GM18499 (cell line): Measurements from ENCODE around the gene GLI1.

Source experiments
- ATAC-seq: cut with Tn5 transposase; IDR thresholded peaks from one replicate; pipeline ENCODE4 v1.9.1; 2021; ENCODE audit warnings: moderate number of reproducible peaks; ENCODE audit not compliant: insufficient read depth, unreplicated experiment

The GLI1 gene

GRCh38 chr12:57473886-57474285 is 14.3 kb downstream of the GLI1 start:
- ATAC-seq: no peak

DNA sequence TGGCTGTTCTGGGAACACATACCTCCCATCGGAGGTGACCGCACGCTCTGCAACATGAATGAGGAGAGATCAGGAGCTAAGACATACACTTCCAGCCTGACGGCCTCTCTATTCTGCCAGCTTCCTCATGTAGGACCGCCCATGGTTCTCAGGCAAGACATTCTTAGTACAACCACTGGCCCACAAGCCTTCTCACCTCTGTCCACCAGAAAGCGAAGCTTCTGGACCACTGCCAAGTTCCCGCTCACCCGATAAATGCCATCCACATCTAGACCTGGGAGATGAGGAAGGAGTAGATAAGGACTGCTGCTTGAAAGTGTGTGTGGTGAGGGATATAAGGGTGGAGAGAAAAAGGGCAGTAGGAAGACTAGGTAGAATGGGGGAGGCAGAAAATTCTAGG is 14.8 kb downstream of the GLI1 start:
- no peak for ATAC-seq

DNA sequence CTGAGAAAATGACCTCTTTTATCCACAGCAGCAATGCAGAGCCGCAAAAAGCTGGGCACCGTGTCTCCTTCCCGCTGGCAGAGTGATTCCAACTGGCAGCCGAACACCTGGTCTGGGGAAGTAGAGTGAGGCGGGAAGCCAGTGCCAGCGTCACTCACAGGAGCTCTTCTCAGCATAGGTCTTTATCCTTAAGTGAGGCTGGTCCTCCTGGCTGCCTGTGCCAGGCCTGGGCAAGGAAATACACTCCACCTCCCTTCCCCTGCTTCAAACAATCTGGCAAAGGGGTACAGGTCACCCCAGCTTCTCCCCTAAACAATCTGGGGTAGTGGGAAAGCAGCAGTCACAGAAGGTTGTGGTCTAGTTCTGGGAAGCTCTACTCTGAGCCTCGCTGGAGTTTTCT is 15.3 kb downstream of the GLI1 start:
- ATAC-seq: no peak

DNA sequence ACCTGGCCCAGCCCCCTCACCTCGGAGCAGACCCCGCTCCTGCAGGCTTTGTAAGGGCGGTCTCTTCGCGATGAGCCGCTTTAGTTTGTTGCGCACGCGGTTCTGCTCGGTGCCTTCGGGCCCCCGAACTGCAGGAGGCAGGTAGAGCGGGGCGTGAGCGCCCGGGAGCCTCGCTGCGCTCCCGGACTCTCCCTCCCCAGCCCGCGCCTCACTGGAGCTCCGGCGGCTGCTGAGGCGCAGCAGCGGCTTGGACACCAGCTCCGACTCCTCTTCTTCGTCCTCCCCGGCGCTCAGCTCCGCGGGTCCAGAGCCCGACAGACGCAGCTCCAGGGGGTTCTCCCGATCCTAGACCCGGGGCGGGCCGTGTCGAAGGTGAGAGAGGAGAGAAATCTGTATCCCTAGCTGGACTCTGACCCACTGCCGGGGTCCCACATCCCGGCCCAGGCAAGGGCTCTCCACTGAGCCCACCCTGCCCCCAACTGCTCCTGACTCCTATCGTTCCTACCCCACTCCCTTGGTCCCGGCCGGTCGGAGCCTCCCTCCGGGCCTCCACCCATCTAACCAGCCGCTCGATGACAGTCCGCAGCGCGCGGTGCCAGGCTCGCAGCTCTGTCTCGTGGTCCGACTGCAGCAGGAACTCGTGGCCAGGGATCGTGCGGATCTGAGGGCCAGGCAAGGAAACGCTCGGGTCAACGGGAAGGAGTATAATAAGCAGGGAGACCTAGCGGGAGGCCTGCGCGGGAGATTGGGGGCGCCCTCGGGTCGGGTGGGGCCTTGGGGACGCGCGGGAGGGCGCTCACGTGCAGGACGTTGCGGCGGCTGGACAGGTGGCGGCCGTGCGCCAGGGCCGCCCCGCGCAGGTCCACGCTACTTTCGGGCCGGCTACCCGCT is 15.9 kb downstream of the GLI1 start:
- no peak for ATAC-seq

DNA sequence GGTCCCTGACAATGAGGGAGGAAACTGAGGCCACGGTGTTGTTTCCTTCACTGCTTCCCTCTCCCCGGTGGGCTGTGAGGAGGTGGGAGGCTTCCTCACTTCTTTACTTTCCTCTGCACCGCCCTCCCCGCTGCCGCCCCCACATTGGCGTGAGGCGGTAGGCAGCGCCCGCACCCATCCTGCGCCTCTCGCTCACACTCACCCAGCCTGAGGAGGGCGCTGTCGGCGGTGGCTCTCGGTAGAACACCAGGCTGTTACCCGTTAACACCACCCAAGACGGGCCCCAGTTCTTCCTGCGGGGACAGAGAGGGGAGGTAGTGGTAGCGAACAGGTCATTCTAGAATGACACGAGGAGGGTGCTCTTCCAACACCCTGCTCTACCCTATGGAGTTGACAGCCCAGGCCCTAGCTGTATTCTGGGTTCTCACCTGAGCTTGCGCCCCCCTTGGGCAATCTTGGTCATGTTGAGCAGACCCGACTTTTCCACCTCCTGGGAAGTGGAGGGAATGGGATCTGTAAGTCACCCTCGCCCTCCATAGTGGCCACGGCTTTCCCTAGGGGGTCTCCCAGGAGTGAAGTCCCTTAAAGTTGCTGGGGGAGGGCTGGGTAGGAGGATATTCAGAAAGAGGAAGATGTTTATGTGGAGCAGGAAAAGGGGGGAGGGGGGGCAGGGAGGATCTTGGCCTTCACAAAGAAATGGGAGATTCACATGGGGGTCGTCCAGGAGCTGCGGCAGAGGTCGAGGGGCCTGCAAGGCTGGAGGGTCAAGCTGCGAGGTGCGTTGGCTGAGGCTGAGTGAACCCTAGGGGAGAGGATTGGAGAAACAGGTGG is 16.8 kb downstream of the GLI1 start:
- no peak for ATAC-seq

DNA sequence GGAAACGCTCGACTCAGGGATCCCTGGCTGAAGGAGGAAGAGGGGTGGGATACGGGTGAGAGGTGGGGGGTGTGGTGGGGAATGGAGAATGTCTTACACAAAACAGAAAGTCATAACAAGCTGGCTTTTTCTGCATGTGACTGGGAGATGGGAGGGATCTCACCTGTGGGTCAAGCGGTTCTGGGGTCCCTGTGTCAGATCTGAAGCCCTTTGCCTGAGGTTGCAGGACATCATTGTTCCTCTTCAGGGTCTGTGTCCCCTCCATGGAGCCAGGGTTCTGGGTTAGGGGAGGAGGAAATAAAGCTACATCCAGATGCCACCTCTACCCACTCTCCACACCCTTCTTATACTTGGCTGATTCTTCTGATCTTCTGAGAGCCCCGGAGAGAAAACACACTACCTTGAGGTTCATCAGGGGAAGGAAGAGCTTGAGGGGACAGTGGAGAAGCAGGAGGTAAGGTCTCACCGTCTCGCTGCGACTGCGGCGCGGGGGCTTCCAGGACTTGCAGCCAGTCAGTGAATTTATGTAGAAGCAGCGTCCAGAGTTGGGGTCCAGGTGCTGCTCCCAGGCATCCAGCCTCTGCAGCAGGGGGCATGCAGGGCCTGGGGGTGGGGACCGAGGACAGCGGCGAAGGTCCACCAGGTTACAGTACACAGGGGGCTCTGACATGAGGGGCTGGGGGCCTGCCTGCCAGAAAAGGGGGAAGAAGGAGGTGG is 17.6 kb downstream of the GLI1 start:
- ATAC-seq: no peak

DNA sequence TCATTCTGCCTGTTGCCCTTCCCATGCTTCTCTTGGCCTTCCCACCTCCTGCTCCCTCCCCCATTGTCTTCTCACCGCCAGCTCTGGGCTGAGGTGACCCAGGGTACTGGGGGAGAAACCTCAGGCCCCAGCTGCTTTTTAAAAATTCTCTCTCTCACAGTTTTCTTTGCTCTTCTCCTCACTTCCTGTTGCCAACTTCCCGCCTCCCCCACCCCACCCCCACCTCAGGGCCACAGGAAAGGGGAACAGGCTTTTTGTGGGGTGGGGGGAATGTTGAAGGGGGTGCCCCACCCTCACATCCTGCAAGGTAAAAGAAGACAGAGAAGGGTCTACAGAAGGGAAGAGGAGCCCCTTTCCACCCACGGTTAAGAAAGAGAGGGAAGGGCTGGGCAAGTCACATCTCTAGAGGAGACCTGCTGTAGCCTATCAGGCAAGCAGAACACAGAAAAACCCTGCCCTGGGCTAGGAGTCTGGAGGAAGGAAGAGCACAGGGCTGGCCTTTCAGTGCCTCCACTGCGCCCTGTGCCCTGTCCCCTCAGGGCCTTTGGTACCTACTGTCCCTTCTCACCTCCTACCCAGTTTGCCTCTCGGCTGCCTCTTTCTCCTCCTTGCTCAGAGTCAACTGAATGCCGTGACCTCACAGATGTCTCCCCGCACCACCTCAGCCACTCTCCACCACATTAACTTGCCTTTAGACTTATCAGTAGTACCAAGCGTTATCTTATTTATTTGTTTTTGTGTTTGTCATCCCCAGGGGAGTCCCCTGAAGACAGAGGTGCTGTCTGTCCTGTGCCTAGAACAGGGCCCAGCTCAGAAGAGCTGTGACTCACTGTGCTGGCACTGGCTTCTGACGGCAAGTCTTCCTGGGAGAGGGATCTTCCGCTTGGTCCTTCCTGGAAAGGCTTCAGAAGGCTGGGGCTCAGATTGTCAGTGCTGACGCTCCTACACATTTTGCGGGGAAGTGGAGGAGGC is 18.4 kb downstream of the GLI1 start:
- no peak for ATAC-seq

GRCh38 chr12:57479043-57479375 is 19.4 kb downstream of the GLI1 start:
- no peak for ATAC-seq

DNA sequence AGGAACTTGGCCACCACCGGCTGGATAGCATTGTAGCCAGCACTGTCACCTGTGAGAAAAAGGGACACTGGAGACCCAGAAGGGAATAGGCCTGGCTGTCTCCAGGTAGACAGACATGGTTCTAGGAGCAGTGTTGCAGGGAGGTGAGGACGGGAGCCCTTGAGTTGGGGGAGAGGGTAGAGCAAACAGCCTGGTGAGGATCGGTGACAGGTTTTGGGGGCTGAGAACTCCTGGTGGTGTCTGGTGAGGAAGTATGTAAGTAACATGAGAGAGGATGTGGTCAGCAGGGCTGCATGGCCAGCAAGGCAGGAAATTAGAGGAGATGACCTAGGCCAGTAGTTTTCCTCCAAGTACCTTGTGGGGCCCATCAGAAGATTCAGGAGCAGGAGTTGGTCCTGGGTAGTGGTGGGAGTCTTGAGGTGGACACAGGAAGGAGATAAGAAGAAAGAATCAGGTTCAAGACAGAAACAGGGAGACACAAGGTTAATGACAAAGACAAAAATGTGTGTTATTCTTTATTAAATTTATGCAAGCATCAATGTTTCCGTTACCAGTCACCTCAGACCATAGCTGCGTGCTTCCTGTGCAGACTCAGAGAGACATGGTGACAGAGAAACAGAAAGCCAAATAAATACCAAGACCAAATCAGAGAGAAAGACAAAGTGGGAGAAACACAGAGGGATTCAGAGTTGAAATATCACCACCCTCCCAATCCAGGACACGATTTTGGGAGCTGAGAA is 20.0 kb downstream of the GLI1 start, which contains the start of gene ARHGAP9:
TSS of gene ARHGAP9 (minus strand) at position 491 of the 740 bp plus-strand sequence. CDS start at position 31, 460 bp downstream.
- ATAC-seq: no peak

DNA sequence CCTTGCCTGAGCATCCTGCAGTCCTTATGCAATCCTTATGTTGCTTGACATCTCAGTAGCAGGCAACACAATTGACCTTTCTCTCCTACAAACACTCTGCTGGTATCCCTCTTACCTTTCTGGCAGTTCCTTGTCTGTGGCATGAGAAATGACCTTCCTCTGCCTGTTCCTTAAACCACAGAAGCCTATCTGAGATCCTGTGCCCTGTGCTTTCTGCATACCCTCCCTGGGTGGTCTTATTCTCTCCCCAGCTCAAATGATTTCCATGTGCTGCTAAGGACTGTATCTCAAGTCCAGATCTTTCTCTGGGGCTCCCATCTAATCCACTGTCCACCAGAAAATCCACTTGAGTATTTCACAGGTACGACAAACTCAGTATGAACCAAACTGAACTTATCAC is 22.1 kb downstream of the GLI1 start:
- ATAC-seq: no peak

DNA sequence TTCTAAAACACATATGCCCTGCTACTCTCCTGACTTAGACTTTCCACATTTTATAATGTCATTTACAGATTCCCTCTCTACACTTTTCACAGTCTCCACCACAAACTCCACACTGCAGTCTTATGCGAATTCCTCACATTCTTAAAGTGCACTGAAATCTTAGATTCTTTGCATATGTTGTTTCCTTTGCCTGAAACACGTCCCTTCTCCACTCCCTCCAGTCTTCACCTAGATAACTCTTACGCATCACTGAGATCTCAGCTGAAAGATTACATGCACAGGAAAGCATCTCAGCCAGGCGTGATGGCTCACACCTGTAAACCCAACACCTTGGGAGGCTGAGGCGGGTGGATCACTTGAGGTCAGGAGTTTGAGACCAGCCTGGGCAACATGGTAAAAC is 23.9 kb downstream of the GLI1 start:
- no peak for ATAC-seq

DNA sequence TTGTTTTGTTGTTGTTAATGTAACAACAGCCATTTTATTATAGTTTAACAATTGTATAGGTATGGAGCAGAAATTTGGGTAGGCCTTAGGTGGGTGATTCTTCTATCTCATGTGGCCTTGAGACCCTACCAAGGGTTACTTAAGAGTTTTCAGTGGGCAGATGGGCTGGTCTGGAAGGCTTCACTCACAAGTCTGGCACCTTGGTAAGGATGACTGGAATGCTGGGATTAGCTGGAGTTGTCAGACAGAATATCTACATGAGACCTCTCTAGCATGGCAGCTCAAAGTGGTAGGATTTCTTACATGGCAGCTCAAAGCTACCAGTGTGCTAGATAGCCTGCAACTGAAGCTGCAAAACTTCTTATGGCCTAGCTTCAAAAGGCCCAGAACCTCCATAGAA is 26.1 kb downstream of the GLI1 start:
- ATAC-seq: no peak

GRCh38 chr12:57487055-57487596 is 27.5 kb downstream of the GLI1 start:
- no peak for ATAC-seq

GRCh38 chr12:57487597-57488401 is 28.2 kb downstream of the GLI1 start, which contains the start of gene MARS1:
TSS of gene MARS1 (plus strand) at chr12:57488068. CDS start at chr12:57488091, 23 bp downstream.
- peak; percentile 86 for ATAC-seq

DNA sequence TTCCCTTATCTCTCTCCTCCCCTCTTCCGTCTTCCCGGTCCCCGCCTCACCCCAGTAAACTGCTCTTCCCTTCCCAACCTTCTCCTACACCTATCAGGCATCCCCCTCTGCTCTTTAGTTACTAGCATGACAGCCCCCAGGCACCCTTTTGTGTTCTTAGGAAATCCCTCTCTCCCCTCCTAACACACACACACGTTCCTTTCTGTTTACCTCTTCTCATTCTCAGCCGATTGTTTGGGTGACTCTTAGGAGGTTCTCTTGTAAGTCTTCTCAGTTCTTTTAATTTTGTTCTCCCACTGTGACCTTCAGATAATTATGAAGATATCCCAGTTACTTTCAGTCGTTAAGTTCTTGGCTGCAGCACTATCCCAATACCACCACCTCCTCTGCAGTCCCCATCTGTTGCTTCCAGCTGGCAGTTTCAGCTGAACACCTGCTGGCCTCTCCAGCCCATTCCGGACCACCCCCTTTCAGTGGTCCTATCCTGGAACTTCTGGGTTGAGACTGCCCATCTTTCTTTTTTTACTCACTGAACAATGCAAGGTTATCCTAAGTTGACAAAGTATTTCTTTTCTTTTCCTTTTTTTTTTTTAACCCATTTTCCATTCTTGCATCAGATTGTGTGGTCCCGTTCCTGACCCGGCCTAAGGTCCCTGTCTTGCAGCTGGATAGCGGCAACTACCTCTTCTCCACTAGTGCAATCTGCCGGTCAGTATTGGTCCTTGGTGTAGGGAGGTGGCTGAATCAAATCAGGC is 29.0 kb downstream of the GLI1 start:
- no peak for ATAC-seq

GRCh38 chr12:57489157-57489641 is 29.6 kb downstream of the GLI1 start:
- ATAC-seq: no peak

- ATAC-seq: no peak
These were observed 30.5 kb downstream of the GLI1 start for GRCh38 chr12:57490126-57490525.
